ENCODE measurements around the gene P2RY6.

P2RY6 gene

GRCh38 chr11:73345481-73346160 is 73.5 kb downstream of the P2RY6 start:
- H3K27ac ChIP-seq (ENCODE audit: poor library complexity, severe bottlenecking), result no peak overlapping the region
- H3K4me1 ChIP-seq (ENCODE audit: insufficient read depth, poor library complexity, severe bottlenecking), result no peaks in the 10 kb centered on the region
- no peaks in the 10 kb centered on the region for H3K9me3 ChIP-seq (ENCODE audit: severe bottlenecking)
- TF ChIP-seq, protein P1, sequence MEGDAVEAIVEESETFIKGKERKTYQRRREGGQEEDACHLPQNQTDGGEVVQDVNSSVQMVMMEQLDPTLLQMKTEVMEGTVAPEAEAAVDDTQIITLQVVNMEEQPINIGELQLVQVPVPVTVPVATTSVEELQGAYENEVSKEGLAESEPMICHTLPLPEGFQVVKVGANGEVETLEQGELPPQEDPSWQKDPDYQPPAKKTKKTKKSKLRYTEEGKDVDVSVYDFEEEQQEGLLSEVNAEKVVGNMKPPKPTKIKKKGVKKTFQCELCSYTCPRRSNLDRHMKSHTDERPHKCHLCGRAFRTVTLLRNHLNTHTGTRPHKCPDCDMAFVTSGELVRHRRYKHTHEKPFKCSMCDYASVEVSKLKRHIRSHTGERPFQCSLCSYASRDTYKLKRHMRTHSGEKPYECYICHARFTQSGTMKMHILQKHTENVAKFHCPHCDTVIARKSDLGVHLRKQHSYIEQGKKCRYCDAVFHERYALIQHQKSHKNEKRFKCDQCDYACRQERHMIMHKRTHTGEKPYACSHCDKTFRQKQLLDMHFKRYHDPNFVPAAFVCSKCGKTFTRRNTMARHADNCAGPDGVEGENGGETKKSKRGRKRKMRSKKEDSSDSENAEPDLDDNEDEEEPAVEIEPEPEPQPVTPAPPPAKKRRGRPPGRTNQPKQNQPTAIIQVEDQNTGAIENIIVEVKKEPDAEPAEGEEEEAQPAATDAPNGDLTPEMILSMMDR (IDR thresholded peaks at IDR 0.05; ENCODE audit: poor library complexity, severe bottlenecking), result no peak
- H3K4me3 ChIP-seq (ENCODE audit: severe bottlenecking), result no peak overlapping the region
- DNase-seq (ENCODE audit: low spot score), result no peak
- H3K36me3 ChIP-seq (ENCODE audit: low read depth), result no peaks in the 10 kb centered on the region; the same call in 1 of the 2 replicates
- no peak for ATAC-seq (ENCODE audit: low read depth)
- H3K27me3 ChIP-seq (ENCODE audit: insufficient read depth, poor library complexity, severe bottlenecking), result no peaks in the 10 kb centered on the region

DNA sequence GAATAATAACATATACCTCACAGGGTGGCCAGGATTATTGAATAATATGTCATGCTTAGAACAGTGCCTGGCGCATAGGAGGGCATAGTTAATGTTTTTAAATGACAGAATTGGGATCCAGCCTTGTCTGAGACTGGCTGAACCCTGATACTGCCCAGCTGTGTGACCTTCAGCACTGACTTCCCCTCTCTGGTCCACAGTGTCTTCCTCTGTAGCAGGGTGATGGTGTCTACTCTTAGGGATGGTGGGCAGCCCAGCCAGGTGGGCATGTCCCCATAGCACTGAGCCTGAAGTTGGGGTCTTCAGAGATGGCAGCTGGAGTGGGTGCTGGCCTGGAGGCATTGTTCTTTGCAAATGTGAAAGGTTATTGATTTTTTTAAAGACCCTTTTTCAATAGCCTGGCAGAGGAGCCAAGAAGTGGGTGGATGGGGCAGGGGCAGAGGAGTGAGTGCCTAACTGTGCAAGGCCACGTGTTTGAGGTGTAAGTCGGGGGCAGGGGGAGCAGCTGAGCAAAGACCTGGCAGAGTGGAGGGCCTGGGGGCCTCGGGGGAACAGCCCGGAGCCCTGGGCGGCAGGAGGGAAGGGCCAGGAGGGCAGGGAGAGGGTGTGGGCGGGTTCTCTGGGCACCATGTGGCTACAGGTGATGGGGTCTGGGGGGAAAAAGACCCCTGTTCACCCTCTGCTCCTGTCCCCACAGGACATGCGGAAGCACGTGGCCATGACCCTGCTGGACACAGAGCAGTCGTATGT is 74.2 kb downstream of the P2RY6 start:
- no peak for ATAC-seq (ENCODE audit: low read depth)
- Histone ChIP-seq H3K27ac (ENCODE audit: poor library complexity, severe bottlenecking) (no peak overlapping the region), H3K4me3 (ENCODE audit: severe bottlenecking) (no peak overlapping the region), H3K9me3 (ENCODE audit: severe bottlenecking) (no peaks in the 10 kb centered on the region), H3K36me3 (ENCODE audit: low read depth) (no peaks in the 10 kb centered on the region; the same call in 1 of the 2 replicates), H3K27me3 (ENCODE audit: insufficient read depth, poor library complexity, severe bottlenecking) (no peaks in the 10 kb centered on the region), H3K4me1 (ENCODE audit: insufficient read depth, poor library complexity, severe bottlenecking) (no peaks in the 10 kb centered on the region)
- DNase-seq (ENCODE audit: low spot score), result no peak
- TF ChIP-seq, protein P1 (IDR thresholded peaks at IDR 0.05; ENCODE audit: poor library complexity, severe bottlenecking), result no peak

DNA sequence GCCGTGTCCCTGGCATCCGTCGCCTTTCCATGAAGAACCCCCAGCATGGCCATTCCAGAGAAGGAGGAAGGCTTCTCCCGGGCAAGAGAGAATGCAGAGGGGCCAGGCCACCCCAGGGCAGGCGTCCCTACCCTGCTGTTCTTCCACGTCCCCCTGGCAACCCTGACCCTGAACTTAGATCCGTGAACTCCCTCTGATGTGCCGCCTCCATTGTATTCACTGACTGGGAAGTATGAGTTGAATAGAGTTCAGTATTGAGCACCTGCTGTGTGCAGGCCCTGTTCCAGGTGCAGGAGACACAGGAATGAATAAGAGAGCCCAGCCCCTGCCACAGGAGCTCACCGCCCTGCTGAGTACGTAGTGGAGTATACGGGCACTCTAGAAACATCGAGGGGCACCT is 74.9 kb downstream of the P2RY6 start:
- no peaks in the 10 kb centered on the region for H3K9me3 ChIP-seq (ENCODE audit: severe bottlenecking)
- DNase-seq (ENCODE audit: low spot score) (no peak), ATAC-seq (ENCODE audit: low read depth) (no peak)
- no peaks in the 10 kb centered on the region for H3K4me1 ChIP-seq (ENCODE audit: insufficient read depth, poor library complexity, severe bottlenecking)
- TF ChIP-seq, protein P1 (IDR thresholded peaks at IDR 0.05; ENCODE audit: poor library complexity, severe bottlenecking), result no peak
- no peak overlapping the region for H3K27ac ChIP-seq (ENCODE audit: poor library complexity, severe bottlenecking)
- no peaks in the 10 kb centered on the region; the same call in 1 of the 2 replicates for H3K36me3 ChIP-seq (ENCODE audit: low read depth)
- H3K4me3 ChIP-seq (ENCODE audit: severe bottlenecking), result no peak overlapping the region
- no peaks in the 10 kb centered on the region for H3K27me3 ChIP-seq (ENCODE audit: insufficient read depth, poor library complexity, severe bottlenecking)

Measured in RWPE2 (cell line).